K562 (cell line): ENCODE measurements around the gene NEB. TPM values are rescaled to one million over a fixed set of nuclear protein-coding genes. Genes with fewer than 3 reads are reported as not detected.
A peak's percentile ranks its signal among the peaks of the same experiment; 100 is the strongest.

ENCODE experiments used
- ATAC-seq: fragments of 200-7000 bp; cut with Tn5 transposase; 3 replicates; pipeline ENCODE4 v1.9.1; 2020; ENCODE audit warnings: moderate library complexity
- BruUV-seq: library from RNA; stranded (reverse); fragments of 400-500 nt; replicated peaks from 2 replicates; lab custom pipeline; 2021; lab: Mats Ljungman, UMichigan
- CTCF ChIA-PET: fragments of 300-600 bp; formaldehyde crosslinking; extraction: SDS; loops from one replicate; lab custom pipeline; 2021; ENCODE audit warnings: low intra/inter-chr PET ratio; lab: Yijun Ruan, JAX
- POLR2A ChIA-PET: fragments of 300-600, 350-650 bp; sonication (Branson Sonifier 250); formaldehyde crosslinking; extraction: SDS; loops from one replicate; lab custom pipeline; 2021; ENCODE audit warnings: antibody characterized with exemption, inconsistent platforms; lab: Yijun Ruan, JAX
- DNase-seq, 4 experiments: peaks; one replicate each; pipeline versions ENCODE4 v3.0.0 to v3.0.0-alpha.2; 2011 to 2018; ENCODE audit warnings: low spot score in 3 of 4, mixed read lengths in 3 of 4; ENCODE audit errors: extremely low read depth in 1 of 4
- FAIRE-seq: peaks from 2 replicates; lab custom pipeline; 2011; peaks lifted over from hg19 to GRCh38; lab: Jason Lieb, UNC
- H2AFZ ChIP-seq: 2 replicates; pipeline ENCODE4 v1.6.0; 2011; ENCODE audit warnings: low read depth, low read length, control low read depth, inconsistent platforms
- H3K27ac ChIP-seq: fragments of 200-600 bp; 3 replicates; pipeline ENCODE4 v1.8.0; 2011; ENCODE audit warnings: low read depth, mild to moderate bottlenecking, control low read depth, inconsistent platforms, low read length, moderate library complexity, mixed read lengths; ENCODE audit errors: extremely low read depth
- H3K27me3 ChIP-seq, 2 experiments: fragments of 300-600 bp in 1 of 2; 2 replicates in 1 of 2; 3 replicates in 1 of 2; pipeline versions ENCODE4 v1.6.0 to v1.8.0; 2011; ENCODE audit warnings: inconsistent platforms in 2 of 2, low read length in 2 of 2, mild to moderate bottlenecking in 1 of 2, mixed read lengths in 1 of 2, moderate library complexity in 1 of 2; ENCODE audit not compliant: control insufficient read depth in 2 of 2, insufficient read depth in 2 of 2
- H3K36me3 ChIP-seq: fragments of 300-600 bp; 3 replicates; pipeline ENCODE4 v1.8.0; 2011; ENCODE audit warnings: mild to moderate bottlenecking, low read length, inconsistent platforms; ENCODE audit not compliant: control insufficient read depth, insufficient read depth
- H3K4me1 ChIP-seq, 2 experiments: fragments of 200-600 bp in 1 of 2; replicated peaks in 1 of 2; 2 replicates in 1 of 2; 3 replicates in 1 of 2; pipeline versions ENCODE4 v1.5.1 to v1.8.0; 2011; ENCODE audit warnings: inconsistent platforms in 2 of 2, low read length in 2 of 2, mild to moderate bottlenecking in 1 of 2, mixed read lengths in 1 of 2, moderate library complexity in 1 of 2; ENCODE audit not compliant: control insufficient read depth in 2 of 2, insufficient read depth in 2 of 2
- H3K4me2 ChIP-seq: 2 replicates; pipeline ENCODE4 v1.6.1; 2011; ENCODE audit warnings: low read length, control low read depth, inconsistent platforms, mixed read lengths; ENCODE audit not compliant: insufficient read depth
- H3K4me3 ChIP-seq: fragments of 200-600 bp; sonication (generic), shearing (Covaris generic); 2 replicates; pipeline ENCODE4 v1.5.1; 2016; ENCODE audit warnings: control low read depth, inconsistent platforms
- H3K79me2 ChIP-seq: fragments of 200-600 bp; 3 replicates; pipeline ENCODE4 v1.8.0; 2011; ENCODE audit warnings: low read length, inconsistent platforms; ENCODE audit not compliant: control insufficient read depth, insufficient read depth
- H3K9ac ChIP-seq, 2 experiments: 2 replicates each; pipeline versions ENCODE4 v1.6.0 to v1.6.1; 2011; ENCODE audit warnings: low read depth in 2 of 2, low read length in 2 of 2, control low read depth in 1 of 2, inconsistent platforms in 1 of 2, mild to moderate bottlenecking in 1 of 2, mixed read lengths in 1 of 2; ENCODE audit not compliant: insufficient read depth in 1 of 2
- H3K9me1 ChIP-seq: one replicate; pipeline ENCODE4 v1.6.0; 2011; ENCODE audit warnings: inconsistent platforms, mild to moderate bottlenecking, low read length, moderate library complexity; ENCODE audit not compliant: control insufficient read depth, insufficient read depth
- H3K9me3 ChIP-seq: replicated peaks from 2 replicates; pipeline ENCODE4 v1.5.1; 2011; ENCODE audit warnings: low read depth, low read length, inconsistent platforms; ENCODE audit not compliant: control insufficient read depth, insufficient read depth
- H4K20me1 ChIP-seq: replicated peaks from 2 replicates; pipeline ENCODE4 v1.6.1; 2011; ENCODE audit warnings: low read length, inconsistent platforms, mixed read lengths; ENCODE audit not compliant: control insufficient read depth, insufficient read depth
- BMI1 ChIP-seq: fragments of 150-350 bp; IDR thresholded peaks from 2 replicates; pipeline ENCODE4 v1.6.1; 2014; ENCODE audit warnings: low read length
- E2F5 ChIP-seq: sonication (generic); formaldehyde crosslinking; IDR thresholded peaks from 2 replicates; pipeline ENCODE4 v1.8.0; 2022; ENCODE audit warnings: mild to moderate bottlenecking, missing genetic modification reagents
- MTA2 ChIP-seq: fragments of 450-650 bp; IDR thresholded peaks from 2 replicates; pipeline ENCODE4 v1.6.1; 2016; ENCODE audit warnings: low read depth
- RFX5 ChIP-seq: IDR thresholded peaks from 2 replicates; pipeline ENCODE4 v1.6.1; 2011; ENCODE audit warnings: low read depth, mild to moderate bottlenecking, improper control_type of control experiment, low read length
- SPI1 ChIP-seq: IDR thresholded peaks from 2 replicates; pipeline ENCODE4 v1.6.1; 2011; ENCODE audit warnings: low read depth, low read length, control low read depth, borderline replicate concordance
- TFAP4 ChIP-seq: sonication (generic); formaldehyde crosslinking; IDR thresholded peaks from 2 replicates; pipeline ENCODE4 v1.8.0; 2022; ENCODE audit warnings: missing genetic modification reagents, mild to moderate bottlenecking, moderate library complexity, borderline replicate concordance
- XRCC4 ChIP-seq: IDR thresholded peaks from one replicate; pipeline ENCODE4 v1.6.1; 2011; ENCODE audit not compliant: insufficient read depth, insufficient read length; ENCODE audit errors: extremely low read depth
- ZNF778 ChIP-seq: fragments of 450-650 bp; formaldehyde crosslinking; IDR thresholded peaks from 2 replicates; pipeline ENCODE4 v1.4.0; 2020; ENCODE audit warnings: mild to moderate bottlenecking, moderate library complexity
- WGBS: fragments of 100-300 bp; shearing (Covaris generic); methylation state at CpG from one replicate; pipeline ENCODE4 v1.1.6; 2016; ENCODE audit warnings: low coverage, mixed read lengths; ENCODE audit not compliant: insufficient coverage; ENCODE audit errors: missing lambda C conversion rate; 5-methylcytosine and 5-hydroxymethylcytosine counted together
- in situ Hi-C: fragments of 300-500 bp; cut with MboI; formaldehyde crosslinking; loops from 4 replicates; pipeline ENCODE4 v1.15.0; 2018; ENCODE audit warnings: inconsistent platforms, mixed read lengths
- intact Hi-C: fragments of 100-400 bp; cut with micrococcal nuclease; formaldehyde crosslinking; loops from 2 replicates; pipeline ENCODE4 v1.14.2; 2022
- polyA plus RNA-seq, 8 experiments: library from polyadenylated mRNA; depleted of rRNA in 4 of 8; stranded (reverse) in 5 of 8; unstranded in 3 of 8; fragments of >200 nt; fragmentation: Nextera tagmentation in 2 of 8; fragmentation: Illumina TruSeq in 1 of 8; extraction: Ambion mirVana in 2 of 8; extraction: Trizol in 1 of 8; gene quantifications; 2 replicates each; pipeline versions ENCODE4 v1.2.1 to v1.2.3, GENCODE V29; 2011 to 2014; ENCODE audit warnings: inconsistent platforms in 1 of 8, missing spikeins in 1 of 8
- total RNA-seq, 7 experiments: library from RNA; depleted of rRNA in 6 of 7; stranded (reverse); fragments of >200 nt in 6 of 7; fragmentation: Illumina TruSeq in 2 of 7; extraction: Trizol in 2 of 7; gene quantifications; 2 replicates each; pipeline versions ENCODE4 v1.2.1 to v1.2.3, GENCODE V29; 2011 to 2021; ENCODE audit warnings: low replicate concordance in 1 of 7

Gene NEB
- total and polyA plus RNA-seq, 9 of the 15 experiments (the other 6 are each of a cell fraction or from before 2014, with no cell fraction given): 1.7 to 3.8 (median 2.9) TPM

DNA sequence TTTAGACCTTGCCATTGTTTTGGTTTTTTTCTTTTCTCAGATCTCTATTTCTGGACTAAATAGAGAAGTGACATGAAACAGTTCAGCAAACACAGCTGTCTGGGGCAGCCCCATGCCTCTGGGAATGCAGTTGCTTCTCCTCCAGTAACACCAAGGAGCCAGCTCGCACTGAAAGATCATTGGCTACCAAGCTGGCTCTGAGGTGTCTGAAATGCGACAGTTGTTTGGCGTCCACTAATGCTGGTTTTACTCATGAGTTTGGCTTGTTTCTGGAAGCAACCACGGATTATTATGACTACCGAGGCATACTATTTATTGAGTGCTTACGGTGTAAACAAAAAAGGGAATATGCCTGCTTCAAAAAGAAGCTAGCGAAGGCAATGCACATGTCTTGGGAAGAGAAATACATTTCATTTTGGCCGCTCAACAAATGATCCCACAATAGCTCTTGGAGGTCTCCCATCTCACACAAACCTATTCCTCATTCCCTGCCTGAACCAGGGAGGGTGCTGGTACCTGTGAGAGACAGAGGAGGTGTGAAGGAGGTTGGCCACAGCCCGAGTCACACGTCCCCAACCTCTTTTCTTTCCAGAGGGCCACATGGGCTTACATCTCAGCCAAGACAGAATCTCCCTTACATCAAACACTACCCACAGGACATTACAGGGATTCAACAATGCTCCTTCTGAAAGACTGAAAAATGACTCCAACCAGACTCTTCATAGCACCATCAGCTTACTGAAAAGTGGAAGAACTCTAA, 37.5 kb upstream of the NEB start:
- in situ Hi-C loops (no loop called here), intact Hi-C loops (no loop called here)
- H3K9ac ChIP-seq: no peak overlapping the region
- H3K27me3 ChIP-seq: no peaks in the 10 kb centered on the region
- no peak for FAIRE-seq
- no peak overlapping the region for H3K4me2 ChIP-seq
- no peaks in the 10 kb centered on the region for H3K79me2 ChIP-seq
- H3K9me1 ChIP-seq: no peaks in the 10 kb centered on the region
- whole genome bisulfite sequencing: 86% methylated on average over 10 of the region's 10 CpGs
- H3K4me1 ChIP-seq: peaks cover 7 to 42% of the 10 kb centered on the region in 2 experiments
- POLR2A ChIA-PET: no interaction called here
- no peak overlapping the region for H3K4me3 ChIP-seq
- no peaks in the 10 kb centered on the region for H4K20me1 ChIP-seq
- no peak overlapping the region for H2AFZ ChIP-seq
- DNase-seq: no peak
- H3K36me3 ChIP-seq: peaks cover 11% of the 10 kb centered on the region; the same call in 2 of the 3 replicates
- BruUV-seq: no TSS peak
- H3K27ac ChIP-seq: no peak overlapping the region
- no peak for TF ChIP-seq RFX5
- 0 out of 2 replicates have a peak, but pooled peaks have one; percentile 26 for TF ChIP-seq TFAP4 (CRISPR knock-in tag)
- no peak for TF ChIP-seq MTA2
- TF ChIP-seq XRCC4: no peak
- TF ChIP-seq ZNF778 (CRISPR knock-in tag): no peak
- 0 out of 2 replicates have a peak, but pooled peaks have one; percentile 6 for TF ChIP-seq SPI1
- no peak for TF ChIP-seq E2F5 (CRISPR knock-in tag)
- no peak for TF ChIP-seq BMI1
- no peaks in the 10 kb centered on the region for H3K9me3 ChIP-seq
- CTCF ChIA-PET: no interaction called here
- no peak for ATAC-seq
